H1 (cell line): Measurements from ENCODE around the gene MAPKAP1. TPM values are rescaled to one million over a fixed set of nuclear protein-coding genes. Genes with fewer than 3 reads are reported as not detected.

ENCODE experiments used
- CTCF ChIA-PET: fragments of 300-600 bp; sonication (Branson Sonifier 250); formaldehyde crosslinking; loops from one replicate; lab custom pipeline; 2021; ENCODE audit not compliant: partially characterized antibody; lab: Charles Lee
- POLR2A ChIA-PET: fragments of 300-600 bp; sonication (Branson Sonifier 250); formaldehyde crosslinking; loops from one replicate; lab custom pipeline; 2021; ENCODE audit warnings: inconsistent platforms; ENCODE audit not compliant: partially characterized antibody; lab: Charles Lee
- DNase-seq, 2 experiments: peaks; one replicate each; pipeline versions ENCODE4 v3.0.0 to v3.0.0-alpha.2; 2010 to 2022; ENCODE audit warnings: low spot score in 2 of 2, low read depth in 1 of 2, mixed read lengths in 1 of 2
- FAIRE-seq: peaks from 2 replicates; lab custom pipeline; 2011; peaks lifted over from hg19 to GRCh38; lab: Jason Lieb, UNC
- H2AFZ ChIP-seq: 2 replicates; pipeline ENCODE4 v1.8.1; 2012; ENCODE audit warnings: low read length, inconsistent platforms
- H2AK5ac ChIP-seq: 2 replicates; pipeline ENCODE4 v1.6.1; 2013; ENCODE audit warnings: low read depth, low read length
- H2BK120ac ChIP-seq: replicated peaks from 2 replicates; pipeline ENCODE3; 2013; ENCODE audit warnings: low read depth, low read length, inconsistent platforms
- H2BK12ac ChIP-seq: 2 replicates; pipeline ENCODE4 v1.6.1; 2013; ENCODE audit warnings: low read depth, low read length
- H2BK15ac ChIP-seq: 2 replicates; pipeline ENCODE4 v1.6.1; 2013; ENCODE audit warnings: low read length
- H2BK20ac ChIP-seq: 2 replicates; pipeline ENCODE4 v1.6.1; 2013; ENCODE audit warnings: low read length
- H2BK5ac ChIP-seq: 2 replicates; pipeline ENCODE4 v1.6.1; 2013; ENCODE audit warnings: low read depth, low read length
- H3K14ac ChIP-seq: 2 replicates; pipeline ENCODE4 v1.6.1; 2013; ENCODE audit warnings: inconsistent platforms; ENCODE audit not compliant: insufficient read length
- H3K18ac ChIP-seq: 2 replicates; pipeline ENCODE4 v1.6.1; 2013; ENCODE audit warnings: low read length; ENCODE audit errors: extremely low read depth
- H3K23ac ChIP-seq: 2 replicates; pipeline ENCODE4 v1.6.1; 2013; ENCODE audit warnings: inconsistent platforms; ENCODE audit not compliant: insufficient read length
- H3K23me2 ChIP-seq: 2 replicates; pipeline ENCODE4 v1.6.1; 2013; ENCODE audit warnings: low read depth, low read length
- H3K27ac ChIP-seq: 2 replicates; pipeline ENCODE4 v1.6.1; 2011; ENCODE audit warnings: low read depth, low read length, inconsistent platforms
- H3K27me3 ChIP-seq, 4 experiments: replicated peaks in 1 of 4; 1 replicate in 1 of 4; 2 replicates in 3 of 4; pipeline versions ENCODE4 v1.6.1 to v1.8.1; 2011 to 2013; ENCODE audit warnings: low read length in 3 of 4, mild to moderate bottlenecking in 3 of 4, inconsistent platforms in 2 of 4, mixed read lengths in 2 of 4, moderate library complexity in 1 of 4; ENCODE audit not compliant: control insufficient read depth in 3 of 4, insufficient read depth in 3 of 4; ENCODE audit errors: extremely low read depth in 1 of 4
- H3K36me3 ChIP-seq, 4 experiments: 2 replicates each; pipeline versions ENCODE4 v1.6.1 to v1.8.1; 2011 to 2013; ENCODE audit warnings: mild to moderate bottlenecking in 4 of 4, low read length in 3 of 4, moderate library complexity in 2 of 4, control low read depth in 1 of 4, inconsistent platforms in 1 of 4; ENCODE audit not compliant: insufficient read depth in 4 of 4, control insufficient read depth in 2 of 4
- H3K4ac ChIP-seq: replicated peaks from 2 replicates; pipeline ENCODE3; 2013; ENCODE audit warnings: low read length, low read depth, mixed read lengths, inconsistent platforms; ENCODE audit not compliant: insufficient read length
- H3K4me1 ChIP-seq, 4 experiments: replicated peaks in 1 of 4; 1 replicate in 1 of 4; 2 replicates in 3 of 4; pipeline versions ENCODE4 v1.6.1 to v1.8.1; 2011 to 2013; ENCODE audit warnings: low read length in 3 of 4, inconsistent platforms in 2 of 4, mixed read lengths in 1 of 4; ENCODE audit not compliant: insufficient read depth in 4 of 4, control insufficient read depth in 3 of 4
- H3K4me2 ChIP-seq, 2 experiments: 2 replicates each; pipeline versions ENCODE4 v1.6.1 to v1.8.1; 2011 to 2013; ENCODE audit warnings: low read depth in 2 of 2, low read length in 2 of 2, control low read depth in 1 of 2, inconsistent platforms in 1 of 2, mild to moderate bottlenecking in 1 of 2; ENCODE audit not compliant: insufficient read depth in 1 of 2
- H3K4me3 ChIP-seq, 4 experiments: fragments of 200-600, 300-600 bp in 1 of 4; sonication (generic), shearing (Covaris generic), sonication (Bioruptor Twin) in 1 of 4; 2 replicates each; pipeline versions ENCODE4 v1.5.1 to v1.8.1; 2011 to 2016; ENCODE audit warnings: low read length in 4 of 4, low read depth in 3 of 4, control low read depth in 2 of 4, inconsistent platforms in 2 of 4, mild to moderate bottlenecking in 2 of 4, mixed read lengths in 1 of 4, moderate library complexity in 1 of 4; ENCODE audit not compliant: insufficient read depth in 2 of 4; ENCODE audit errors: extremely low read depth in 1 of 4
- H3K56ac ChIP-seq: replicated peaks from 2 replicates; pipeline ENCODE3; 2013; ENCODE audit warnings: low read depth, mild to moderate bottlenecking, mixed read lengths, low read length, inconsistent platforms; ENCODE audit not compliant: insufficient read length
- H3K79me1 ChIP-seq: 2 replicates; pipeline ENCODE4 v1.6.1; 2013; ENCODE audit warnings: low read depth, low read length, control low read depth
- H3K79me2 ChIP-seq, 2 experiments: 2 replicates each; pipeline versions ENCODE4 v1.6.1 to v1.8.1; 2012 to 2013; ENCODE audit warnings: low read length in 2 of 2, mild to moderate bottlenecking in 2 of 2, inconsistent platforms in 1 of 2; ENCODE audit not compliant: insufficient read depth in 2 of 2, control insufficient read depth in 1 of 2
- H3K9ac ChIP-seq, 4 experiments: replicated peaks in 1 of 4; 1 replicate in 1 of 4; 2 replicates in 3 of 4; pipeline versions ENCODE4 v1.6.1 to v1.8.1; 2011 to 2013; ENCODE audit warnings: low read depth in 3 of 4, low read length in 3 of 4, control low read depth in 2 of 4, mild to moderate bottlenecking in 2 of 4, moderate library complexity in 2 of 4, inconsistent platforms in 1 of 4; ENCODE audit errors: extremely low read depth in 1 of 4
- H3K9me3 ChIP-seq, 2 experiments: 2 replicates each; pipeline versions ENCODE4 v1.6.1 to v1.8.1; 2012 to 2013; ENCODE audit warnings: mild to moderate bottlenecking in 2 of 2, moderate library complexity in 2 of 2, control low read depth in 1 of 2, inconsistent platforms in 1 of 2, low read depth in 1 of 2, low read length in 1 of 2, mixed read lengths in 1 of 2; ENCODE audit not compliant: insufficient read depth in 2 of 2
- H4K20me1 ChIP-seq, 2 experiments: replicated peaks in 1 of 2; 2 replicates each; pipeline versions ENCODE3 to v1.8.1; 2011 to 2013; ENCODE audit warnings: inconsistent platforms in 2 of 2, low read length in 2 of 2, mild to moderate bottlenecking in 1 of 2; ENCODE audit not compliant: insufficient read depth in 2 of 2, control insufficient read depth in 1 of 2
- H4K5ac ChIP-seq: 2 replicates; pipeline ENCODE4 v1.6.1; 2013; ENCODE audit warnings: low read length, low read depth, mixed read lengths, inconsistent platforms; ENCODE audit not compliant: insufficient read length
- H4K8ac ChIP-seq: 2 replicates; pipeline ENCODE4 v1.8.0; 2013; ENCODE audit warnings: mild to moderate bottlenecking, moderate library complexity, low read length, inconsistent platforms; ENCODE audit not compliant: insufficient read depth; ENCODE audit errors: extremely low read depth
- H4K91ac ChIP-seq: replicated peaks from 2 replicates; pipeline ENCODE3; 2013; ENCODE audit warnings: low read length, mixed read lengths, inconsistent platforms; ENCODE audit not compliant: insufficient read length
- BCL11A ChIP-seq, 2 experiments: IDR thresholded peaks; one replicate each; pipeline ENCODE4 v1.6.1; 2011; ENCODE audit warnings: low read depth in 2 of 2, low read length in 2 of 2, mild to moderate bottlenecking in 2 of 2
- BRCA1 ChIP-seq: IDR thresholded peaks from 2 replicates; pipeline ENCODE4 v1.6.1; 2012; ENCODE audit warnings: low read depth, low read length, improper control_type of control experiment
- E2F6 ChIP-seq: IDR thresholded peaks from 2 replicates; pipeline ENCODE4 v1.6.1; 2012; ENCODE audit warnings: inconsistent platforms
- MAX ChIP-seq: IDR thresholded peaks from 2 replicates; pipeline ENCODE4 v1.6.1; 2012; ENCODE audit warnings: inconsistent platforms
- RXRA ChIP-seq: IDR thresholded peaks from 2 replicates; pipeline ENCODE4 v1.6.1; 2011; ENCODE audit warnings: low read depth, mild to moderate bottlenecking, low read length, moderate library complexity; ENCODE audit not compliant: insufficient read depth
- WGBS, 2 experiments: shearing (Covaris generic) in 1 of 2; methylation state at CpG; one replicate each; pipeline versions ENCODE4 v1.1.6 to v1.1.7; 2013 to 2015; ENCODE audit warnings: low lambda C conversion rate in 2 of 2, mixed read lengths in 2 of 2, inconsistent platforms in 1 of 2, low coverage in 1 of 2, missing lambda C conversion rate in 1 of 2; ENCODE audit not compliant: insufficient replicate concordance in 2 of 2, insufficient coverage in 1 of 2, insufficient read length in 1 of 2; ENCODE audit errors: extremely low coverage in 1 of 2, missing lambda C conversion rate in 1 of 2; 5-methylcytosine and 5-hydroxymethylcytosine counted together
- polyA plus RNA-seq, 7 experiments: library from polyadenylated mRNA; depleted of rRNA in 3 of 7; stranded (reverse) in 5 of 7; unstranded in 2 of 7; fragments of >200 nt in 5 of 7; fragments of 200-250 nt in 2 of 7; gene quantifications; 1 replicate in 5 of 7; 2 replicates in 1 of 7; 4 replicates in 1 of 7; pipeline versions ENCODE4 v1.2.1 to v1.2.3, GENCODE V29; 2011 to 2013; ENCODE audit warnings: missing spikeins in 2 of 7, mixed read lengths in 2 of 7
- total RNA-seq: library from RNA; stranded (reverse); fragmentation: NEBNext Ultra II Directional; extraction: Animal tissue kit (Norgen Biotek cat#: 25700); gene quantifications from 2 replicates; pipeline ENCODE4 v1.2.1, GENCODE V29; 2021

The MAPKAP1 gene
- total and polyA plus RNA-seq, 2 of the 8 experiments (the other 6 are each of a cell fraction or from before 2014, with no cell fraction given) = 79.2 to 140 TPM

- DNase-seq (no peak), FAIRE-seq (no peak)
- Histone ChIP-seq H2BK15ac (no peak overlapping the region), H2BK20ac (no peak overlapping the region), H2BK5ac (no peak overlapping the region), H3K56ac (no peak overlapping the region), H2AK5ac (no peak overlapping the region), H3K4ac (no peak overlapping the region), H3K27me3 (no peaks in the 10 kb centered on the region), H3K79me2 (no peaks in the 10 kb centered on the region), H3K79me1 (no peaks in the 10 kb centered on the region; the same call in 1 of the 2 replicates), H3K23me2 (no peaks in the 10 kb centered on the region), H3K9me3 (no peaks in the 10 kb centered on the region), H3K18ac (no peak overlapping the region), H2AFZ (no peak overlapping the region), H3K36me3 (peaks cover 0 to 2% (median 0%) of the 10 kb centered on the region in 4 experiments; a peak in 1 of 8 replicates), H3K4me1 (peaks cover 0 to 5% (median 2%) of the 10 kb centered on the region in 4 experiments; a peak in 3 of 7 replicates), H2BK120ac (no peak overlapping the region), H3K23ac (no peak overlapping the region), H4K8ac (no peak overlapping the region), H4K91ac (no peak overlapping the region), H3K4me2 (no peak overlapping the region), H4K20me1 (no peaks in the 10 kb centered on the region), H2BK12ac (no peak overlapping the region), H3K27ac (no peak overlapping the region), H3K4me3 (no peak overlapping the region), H4K5ac (no peak overlapping the region), H3K14ac (no peak overlapping the region), H3K9ac (no peak overlapping the region)
- 83% methylated on average over 1 of the region's 1 CpG; no CpG with 5 or more reads in 1 of the 2 experiments for WGBS, 2 experiments
- POLR2A ChIA-PET = no interaction called here
- CTCF ChIA-PET = interaction anchor here (0.8 kb wide), 1 partner anchor 18 kb away, joined by 3 read pairs; no protein-coding TSS in a partner anchor
- TF ChIP-seq E2F6 = no peak
- no peak for TF ChIP-seq RXRA
- TF ChIP-seq MAX = no peak
- no peak for TF ChIP-seq BCL11A (IDR thresholded peaks at IDR 0.05; ENCODE audit: low read depth in 2 of 2, low read length in 2 of 2)
- no peak for TF ChIP-seq BRCA1
Measured at GRCh38 chr9:125551781-125552180, 155.2 kb downstream of the MAPKAP1 start.
